H9 (cell line): ENCODE measurements around the gene EFL1. TPM values are rescaled to one million over a fixed set of nuclear protein-coding genes. Genes with fewer than 3 reads are reported as not detected.

Experiments used
- DNase-seq: peaks from one replicate; pipeline ENCODE4 v3.0.0-alpha.2; 2017
- H2AFZ ChIP-seq: one replicate; pipeline ENCODE4 v1.6.1; 2013; ENCODE audit warnings: mild to moderate bottlenecking, low read length, control low read depth, moderate library complexity
- H2AK5ac ChIP-seq: 2 replicates; pipeline ENCODE4 v1.6.1; 2013; ENCODE audit warnings: low read length, control low read depth, mixed read lengths; ENCODE audit not compliant: insufficient read length
- H2BK120ac ChIP-seq: one replicate; pipeline ENCODE4 v1.6.1; 2013; ENCODE audit warnings: low read depth, mild to moderate bottlenecking, low read length, control low read depth, inconsistent platforms; ENCODE audit not compliant: poor library complexity, severe bottlenecking
- H2BK12ac ChIP-seq: 2 replicates; pipeline ENCODE4 v1.6.1; 2013; ENCODE audit warnings: low read length, control low read depth, mixed read lengths, low read depth; ENCODE audit not compliant: insufficient read length
- H2BK15ac ChIP-seq: 2 replicates; pipeline ENCODE4 v1.6.1; 2013; ENCODE audit warnings: low read depth, low read length, control low read depth
- H2BK20ac ChIP-seq: one replicate; pipeline ENCODE4 v1.6.1; 2013; ENCODE audit warnings: low read depth, mild to moderate bottlenecking, low read length, control low read depth, inconsistent platforms; ENCODE audit not compliant: poor library complexity, severe bottlenecking
- H2BK5ac ChIP-seq: 2 replicates; pipeline ENCODE4 v1.6.1; 2013; ENCODE audit warnings: low read length, control low read depth, mixed read lengths; ENCODE audit not compliant: insufficient read length
- H3K14ac ChIP-seq: 2 replicates; pipeline ENCODE4 v1.6.1; 2013; ENCODE audit warnings: low read length, control low read depth; ENCODE audit not compliant: insufficient read depth
- H3K18ac ChIP-seq: 2 replicates; pipeline ENCODE4 v1.6.1; 2013; ENCODE audit warnings: low read depth, mild to moderate bottlenecking, mixed read lengths, low read length, control low read depth; ENCODE audit not compliant: insufficient read length
- H3K23ac ChIP-seq: 2 replicates; pipeline ENCODE4 v1.6.1; 2013; ENCODE audit warnings: low read length, control low read depth, mixed read lengths, low read depth; ENCODE audit not compliant: insufficient read length
- H3K23me2 ChIP-seq: 2 replicates; pipeline ENCODE4 v1.6.1; 2013; ENCODE audit warnings: low read depth, mild to moderate bottlenecking, mixed read lengths, low read length, control low read depth; ENCODE audit not compliant: insufficient read length, poor library complexity, severe bottlenecking
- H3K27ac ChIP-seq: 2 replicates; pipeline ENCODE4 v1.5.1; 2013; ENCODE audit warnings: low read length, control low read depth, mixed read lengths, low read depth; ENCODE audit not compliant: insufficient read length
- H3K27me3 ChIP-seq: 2 replicates; pipeline ENCODE4 v1.6.1; 2013; ENCODE audit warnings: low read length, control low read depth, inconsistent platforms; ENCODE audit not compliant: insufficient read depth
- H3K4ac ChIP-seq: 2 replicates; pipeline ENCODE4 v1.6.1; 2013; ENCODE audit warnings: low read depth, mild to moderate bottlenecking, control low read depth, inconsistent platforms, low read length, moderate library complexity
- H3K4me1 ChIP-seq: 2 replicates; pipeline ENCODE4 v1.6.1; 2013; ENCODE audit warnings: low read length, control low read depth, inconsistent platforms; ENCODE audit not compliant: insufficient read depth
- H3K4me2 ChIP-seq: 2 replicates; pipeline ENCODE4 v1.6.1; 2013; ENCODE audit warnings: low read length, control low read depth, mixed read lengths; ENCODE audit not compliant: insufficient read length, insufficient read depth
- H3K56ac ChIP-seq: 2 replicates; pipeline ENCODE4 v1.6.1; 2013; ENCODE audit warnings: low read depth, mild to moderate bottlenecking, mixed read lengths, low read length, control low read depth; ENCODE audit not compliant: insufficient read length
- H3K79me1 ChIP-seq: 2 replicates; pipeline ENCODE4 v1.6.1; 2013; ENCODE audit warnings: low read depth, mild to moderate bottlenecking, moderate library complexity, low read length, control low read depth, inconsistent platforms; ENCODE audit not compliant: insufficient read depth, poor library complexity, severe bottlenecking
- H3K79me2 ChIP-seq: 2 replicates; pipeline ENCODE4 v1.6.1; 2013; ENCODE audit warnings: low read length, control low read depth, inconsistent platforms; ENCODE audit not compliant: insufficient read depth
- H3K9ac ChIP-seq: 2 replicates; pipeline ENCODE4 v1.6.1; 2013; ENCODE audit warnings: low read length, control low read depth, mixed read lengths; ENCODE audit not compliant: insufficient read length; ENCODE audit errors: extremely low read depth
- H3K9me3 ChIP-seq: one replicate; pipeline ENCODE4 v1.6.1; 2013; ENCODE audit warnings: low read depth, low read length, inconsistent platforms; ENCODE audit not compliant: control insufficient read depth
- H3T11ph ChIP-seq: one replicate; pipeline ENCODE4 v1.6.1; 2013; ENCODE audit warnings: mild to moderate bottlenecking, low read length, control low read depth, inconsistent platforms
- H4K20me1 ChIP-seq: one replicate; pipeline ENCODE4 v1.6.1; 2013; ENCODE audit not compliant: control insufficient read depth, insufficient read length, insufficient read depth
- H4K5ac ChIP-seq: 2 replicates; pipeline ENCODE4 v1.6.1; 2013; ENCODE audit warnings: low read depth, mild to moderate bottlenecking, mixed read lengths, low read length, control low read depth; ENCODE audit not compliant: insufficient read length
- H4K8ac ChIP-seq: replicated peaks from 2 replicates; pipeline ENCODE4 v1.6.1; 2013; ENCODE audit warnings: low read length, control low read depth, mixed read lengths, low read depth; ENCODE audit not compliant: insufficient read length
- H4K91ac ChIP-seq: 2 replicates; pipeline ENCODE4 v1.6.1; 2013; ENCODE audit warnings: low read depth, mild to moderate bottlenecking, moderate library complexity, mixed read lengths, low read length, control low read depth; ENCODE audit not compliant: insufficient read length
- H3K27ac Mint-ChIP-seq, 3 experiments: 2 replicates in 2 of 3; 3 replicates in 1 of 3; pipeline ENCODE4 v1.8.0; 2020 to 2021; ENCODE audit warnings: mixed read lengths in 3 of 3, mild to moderate bottlenecking in 1 of 3, moderate library complexity in 1 of 3
- H3K27me3 Mint-ChIP-seq: 2 replicates; pipeline ENCODE4 v1.8.0; 2021; ENCODE audit warnings: low read depth, mild to moderate bottlenecking, moderate library complexity, mixed read lengths
- H3K36me3 Mint-ChIP-seq, 3 experiments: 2 replicates in 2 of 3; 3 replicates in 1 of 3; pipeline ENCODE4 v1.8.0; 2020 to 2021; ENCODE audit warnings: low read depth in 3 of 3, mixed read lengths in 3 of 3; ENCODE audit not compliant: insufficient read depth in 1 of 3
- H3K4me1 Mint-ChIP-seq, 2 experiments: 2 replicates each; pipeline ENCODE4 v1.8.0; 2020; ENCODE audit warnings: mixed read lengths in 2 of 2
- H3K4me3 Mint-ChIP-seq, 2 experiments: 2 replicates in 1 of 2; 3 replicates in 1 of 2; pipeline ENCODE4 v1.8.0; 2020 to 2021; ENCODE audit warnings: mild to moderate bottlenecking in 2 of 2, mixed read lengths in 2 of 2, moderate library complexity in 1 of 2
- H3K9me3 Mint-ChIP-seq, 2 experiments: 2 replicates in 1 of 2; 3 replicates in 1 of 2; pipeline ENCODE4 v1.8.0; 2020; ENCODE audit warnings: mild to moderate bottlenecking in 2 of 2, mixed read lengths in 2 of 2, moderate library complexity in 1 of 2
- WGBS: extraction: QIAGEN DNeasy Blood & Tissue Kit; methylation state at CpG from one replicate; pipeline ENCODE4 v1.1.7; 2013; ENCODE audit warnings: missing lambda C conversion rate, low lambda C conversion rate, mixed read lengths; ENCODE audit not compliant: insufficient read length; ENCODE audit errors: extremely low coverage; 5-methylcytosine and 5-hydroxymethylcytosine counted together
- total RNA-seq: library from RNA; stranded (reverse); gene quantifications from 2 replicates; pipeline ENCODE4 v1.2.1, GENCODE V29; 2021
- TF ChIP-seq, protein P1 (sequence below): fragments of 200-600 bp; sonication (generic); conservative IDR thresholded peaks from 3 replicates; pipeline ENCODE4 v1.8.0; 2021; ENCODE audit warnings: antibody characterized with exemption, mild to moderate bottlenecking

The EFL1 gene
- total RNA-seq, 1 experiment from 2014 or later = 29.4 TPM

DNA sequence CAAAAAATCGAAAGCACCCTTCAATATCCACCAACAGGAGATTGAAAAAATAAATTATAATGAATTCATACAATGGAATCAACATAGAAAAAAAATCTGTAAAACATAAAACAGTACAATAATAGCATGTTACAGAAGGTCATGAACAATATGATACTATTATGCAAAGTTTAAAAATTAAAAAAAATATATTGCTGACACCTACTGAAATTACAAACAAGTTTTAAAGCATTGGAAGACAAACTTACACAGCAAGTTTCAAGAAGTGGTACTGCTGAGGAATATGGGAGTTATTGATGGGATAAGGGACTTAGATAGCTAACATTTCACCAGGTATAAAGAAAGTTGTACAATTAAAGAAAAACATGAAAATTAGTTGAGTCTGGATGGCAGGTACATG is 89.4 kb downstream of the EFL1 start:
- Histone ChIP-seq H4K8ac (no peak overlapping the region), H3K14ac (no peak overlapping the region), H2AK5ac (no peak overlapping the region), H3K9me3 (no peaks in the 10 kb centered on the region), H3K4me1 (no peaks in the 10 kb centered on the region), H3K18ac (no peak overlapping the region), H2BK5ac (no peak overlapping the region), H2BK20ac (no peak overlapping the region), H3K79me2 (no peaks in the 10 kb centered on the region), H3K23ac (no peak overlapping the region), H3K23me2 (no peaks in the 10 kb centered on the region), H3K27me3 (no peaks in the 10 kb centered on the region), H4K91ac (no peak overlapping the region), H2AFZ (no peak overlapping the region), H2BK15ac (no peak overlapping the region), H3K9ac (no peak overlapping the region), H4K20me1 (no peaks in the 10 kb centered on the region), H2BK120ac (no peak overlapping the region), H4K5ac (no peak overlapping the region), H3K27ac (no peak overlapping the region), H3K56ac (no peak overlapping the region), H3K4ac (no peak overlapping the region), H2BK12ac (no peak overlapping the region), H3T11ph (no peak overlapping the region), H3K4me2 (no peak overlapping the region), H3K79me1 (no peaks in the 10 kb centered on the region)
- Mint-ChIP-seq H3K9me3 (no peaks in the 10 kb centered on the region), H3K4me3 (no peak overlapping the region), H3K27me3 (no peaks in the 10 kb centered on the region), H3K36me3 (no peaks in the 10 kb centered on the region; a peak in 2 of 7 replicates), H3K4me1 (peaks cover 5 to 9% of the 10 kb centered on the region in 2 experiments; a peak in 3 of 4 replicates), H3K27ac (no peak overlapping the region)
- DNase-seq = no peak
- no CpG with 5 or more reads among the region's 1 CpG for WGBS
- TF ChIP-seq, protein P1, sequence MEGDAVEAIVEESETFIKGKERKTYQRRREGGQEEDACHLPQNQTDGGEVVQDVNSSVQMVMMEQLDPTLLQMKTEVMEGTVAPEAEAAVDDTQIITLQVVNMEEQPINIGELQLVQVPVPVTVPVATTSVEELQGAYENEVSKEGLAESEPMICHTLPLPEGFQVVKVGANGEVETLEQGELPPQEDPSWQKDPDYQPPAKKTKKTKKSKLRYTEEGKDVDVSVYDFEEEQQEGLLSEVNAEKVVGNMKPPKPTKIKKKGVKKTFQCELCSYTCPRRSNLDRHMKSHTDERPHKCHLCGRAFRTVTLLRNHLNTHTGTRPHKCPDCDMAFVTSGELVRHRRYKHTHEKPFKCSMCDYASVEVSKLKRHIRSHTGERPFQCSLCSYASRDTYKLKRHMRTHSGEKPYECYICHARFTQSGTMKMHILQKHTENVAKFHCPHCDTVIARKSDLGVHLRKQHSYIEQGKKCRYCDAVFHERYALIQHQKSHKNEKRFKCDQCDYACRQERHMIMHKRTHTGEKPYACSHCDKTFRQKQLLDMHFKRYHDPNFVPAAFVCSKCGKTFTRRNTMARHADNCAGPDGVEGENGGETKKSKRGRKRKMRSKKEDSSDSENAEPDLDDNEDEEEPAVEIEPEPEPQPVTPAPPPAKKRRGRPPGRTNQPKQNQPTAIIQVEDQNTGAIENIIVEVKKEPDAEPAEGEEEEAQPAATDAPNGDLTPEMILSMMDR = no peak
